ENCODE results near the gene ABCD3. TPM values are rescaled to one million over a fixed set of nuclear protein-coding genes. Genes with fewer than 3 reads are reported as not detected.

The ABCD3 gene
- total RNA-seq, 1 experiment from 2014 or later = 48.8 TPM

GRCh38 chr1:94538243-94538827, 120.1 kb downstream of the ABCD3 start:
- TF ChIP-seq CEBPB (IDR thresholded peaks at IDR 0.05; ENCODE audit: low read depth) (no peak), CBX3 (IDR thresholded peaks at IDR 0.05; ENCODE audit: low read depth) (no peak), POLR2AphosphoS5 (IDR thresholded peaks at IDR 0.05; ENCODE audit: low read depth, low read length) (no peak), YY1 (IDR thresholded peaks at IDR 0.05; ENCODE audit: extremely low read depth, insufficient replicate concordance, low read depth, low read length) (no peak), SIN3A (IDR thresholded peaks at IDR 0.05; ENCODE audit: low read depth) (no peak), ZBTB33 (IDR thresholded peaks at IDR 0.05; ENCODE audit: extremely low read depth, insufficient replicate concordance, low read length) (no peak), ZFX (IDR thresholded peaks at IDR 0.05) (no peak), SP1 (IDR thresholded peaks at IDR 0.05; ENCODE audit: low read depth) (no peak), CTCF (IDR thresholded peaks at IDR 0.05 in 2 of 3, conservative IDR thresholded peaks at IDR 0.05 in 1 of 3; ENCODE audit: borderline replicate concordance in 1 of 3, insufficient read depth in 1 of 3, low read depth in 2 of 3, low read length in 2 of 3) (no peak), ZNF274 (IDR thresholded peaks at IDR 0.05; ENCODE audit: low read depth, low read length) (no peak), TCF7L2 (IDR thresholded peaks at IDR 0.05; ENCODE audit: borderline replicate concordance, extremely low read depth, insufficient read depth, insufficient read length) (no peak), EZH2 (IDR thresholded peaks at IDR 0.05) (no peak), MAX (IDR thresholded peaks at IDR 0.05) (no peak), JUND (IDR thresholded peaks at IDR 0.05) (no peak), FOSL1 (IDR thresholded peaks at IDR 0.05; ENCODE audit: low read depth) (no peak)
- H3K27me3 ChIP-seq (ENCODE audit: insufficient read depth, low read length) = no peaks in the 10 kb centered on the region
- ATAC-seq (no peak), DNase-seq (ENCODE audit: low read depth, low spot score) (no peak)
- ChIA-PET RAD21 (ENCODE audit: low non-redundant PET in 1 of 2, low total read pairs in 2 of 2, uncharacterized antibody in 2 of 2, unreplicated experiment in 2 of 2) (no interaction called here), POLR2A (no interaction called here), CTCF (no interaction called here)
- H4K20me1 ChIP-seq (ENCODE audit: insufficient read depth) = no peaks in the 10 kb centered on the region
- peaks cover 76% of the 10 kb centered on the region for H3K79me2 ChIP-seq (ENCODE audit: insufficient read depth, low read length)
- no TSS peak for BruUV-seq (replicated peaks)
- no peak overlapping the region for H3K4me2 ChIP-seq (ENCODE audit: low read length)
- no peaks in the 10 kb centered on the region for H3K9me3 ChIP-seq (ENCODE audit: control insufficient read depth in 1 of 2, insufficient read depth in 1 of 2, low read depth in 1 of 2, low read length in 2 of 2)
- peaks cover 6 to 61% of the 10 kb centered on the region in 2 experiments; a peak in 1 of 4 replicates for H3K36me3 ChIP-seq (ENCODE audit: control insufficient read depth in 1 of 2, insufficient read depth in 2 of 2, low read length in 2 of 2)
- H3K27ac ChIP-seq (ENCODE audit: low read depth, low read length) = no peak overlapping the region
- no peaks in the 10 kb centered on the region for H3K9me2 ChIP-seq (ENCODE audit: insufficient read depth)
- H2AFZ ChIP-seq (ENCODE audit: low read depth, low read length, poor library complexity, severe bottlenecking) = no peak overlapping the region
- intact Hi-C loops (cut with micrococcal nuclease) = no loop called here
- H3K4me1 ChIP-seq (ENCODE audit: control insufficient read depth in 1 of 2, insufficient read depth in 2 of 2, low read length in 2 of 2) = peaks cover 13 to 38% of the 10 kb centered on the region in 2 experiments; a peak in 3 of 4 replicates
- H3K9ac ChIP-seq (ENCODE audit: low read length) = no peak overlapping the region
- H3K4me3 ChIP-seq (replicated peaks in 1 of 2; ENCODE audit: low read depth in 1 of 2, low read length in 2 of 2) = no peak overlapping the region
